Neuronal stem cell (in vitro differentiated cells): Measurements from ENCODE around the gene XXYLT1.

Source experiments
- DNase-seq: peaks from one replicate; pipeline ENCODE4 v3.0.0-alpha.2; 2013; ENCODE audit warnings: low spot score
- H2AFZ ChIP-seq: one replicate; pipeline ENCODE4 v1.6.1; 2013; ENCODE audit warnings: mild to moderate bottlenecking, low read length, inconsistent platforms
- H2AK5ac ChIP-seq: 2 replicates; pipeline ENCODE4 v1.6.1; 2013; ENCODE audit warnings: low read depth, mild to moderate bottlenecking, inconsistent platforms, low read length, moderate library complexity, mixed read lengths
- H2BK120ac ChIP-seq: 2 replicates; pipeline ENCODE4 v1.6.1; 2013; ENCODE audit warnings: low read depth, mild to moderate bottlenecking, inconsistent platforms, low read length, moderate library complexity, mixed read lengths
- H2BK12ac ChIP-seq: one replicate; pipeline ENCODE4 v1.6.1; 2013; ENCODE audit warnings: low read length, inconsistent platforms
- H2BK15ac ChIP-seq: 2 replicates; pipeline ENCODE4 v1.6.1; 2013; ENCODE audit warnings: mild to moderate bottlenecking, low read length, inconsistent platforms, mixed read lengths
- H2BK5ac ChIP-seq: one replicate; pipeline ENCODE4 v1.6.1; 2013; ENCODE audit warnings: inconsistent platforms, mild to moderate bottlenecking, low read length, moderate library complexity
- H3K14ac ChIP-seq: one replicate; pipeline ENCODE4 v1.6.1; 2013; ENCODE audit warnings: low read length, inconsistent platforms
- H3K18ac ChIP-seq: 2 replicates; pipeline ENCODE4 v1.6.1; 2013; ENCODE audit warnings: low read length, inconsistent platforms
- H3K23ac ChIP-seq: 2 replicates; pipeline ENCODE4 v1.6.1; 2013; ENCODE audit warnings: low read depth, mild to moderate bottlenecking, mixed read lengths, low read length, inconsistent platforms; ENCODE audit not compliant: poor library complexity
- H3K27ac ChIP-seq: replicated peaks from 3 replicates; pipeline ENCODE4 v1.5.1; 2013; ENCODE audit warnings: low read length, inconsistent platforms
- H3K27me3 ChIP-seq, 3 experiments: 2 replicates each; pipeline ENCODE4 v1.6.1; 2013; ENCODE audit warnings: low read length in 3 of 3, mild to moderate bottlenecking in 2 of 3, inconsistent platforms in 1 of 3, low read depth in 1 of 3, mixed read lengths in 1 of 3, moderate library complexity in 1 of 3; ENCODE audit not compliant: control insufficient read depth in 3 of 3, insufficient read depth in 3 of 3
- H3K36me3 ChIP-seq, 2 donors: replicated peaks in 1 of 2; 2 replicates each; pipeline ENCODE4 v1.6.1; 2013; ENCODE audit warnings: low read length in 2 of 2; ENCODE audit not compliant: control insufficient read depth in 2 of 2, insufficient read depth in 2 of 2
- H3K4ac ChIP-seq: 2 replicates; pipeline ENCODE4 v1.6.1; 2013; ENCODE audit warnings: inconsistent platforms, mild to moderate bottlenecking, low read length, moderate library complexity
- H3K4me1 ChIP-seq, 2 donors: 1 replicate in 1 of 2; 2 replicates in 1 of 2; pipeline ENCODE4 v1.6.1; 2013; ENCODE audit warnings: low read length in 2 of 2, low read depth in 1 of 2; ENCODE audit not compliant: control insufficient read depth in 2 of 2, insufficient read depth in 1 of 2
- H3K4me2 ChIP-seq: one replicate; pipeline ENCODE4 v1.6.1; 2013; ENCODE audit warnings: mild to moderate bottlenecking, low read length, inconsistent platforms; ENCODE audit not compliant: insufficient read depth, poor library complexity, severe bottlenecking
- H3K4me3 ChIP-seq, 2 donors: 2 replicates each; pipeline ENCODE4 v1.5.1; 2013; ENCODE audit warnings: low read length in 2 of 2, mild to moderate bottlenecking in 2 of 2, inconsistent platforms in 1 of 2, moderate library complexity in 1 of 2
- H3K79me1 ChIP-seq: one replicate; pipeline ENCODE4 v1.6.1; 2013; ENCODE audit warnings: low read depth, mild to moderate bottlenecking, inconsistent platforms, low read length, moderate library complexity
- H3K9ac ChIP-seq: one replicate; pipeline ENCODE4 v1.6.1; 2013; ENCODE audit warnings: mild to moderate bottlenecking, low read depth, low read length, inconsistent platforms; ENCODE audit not compliant: poor library complexity
- H3K9me3 ChIP-seq, 2 donors: replicated peaks in 1 of 2; 2 replicates each; pipeline versions ENCODE3 to v1.6.1; 2013; ENCODE audit warnings: low read length in 2 of 2, mild to moderate bottlenecking in 2 of 2, inconsistent platforms in 1 of 2, low read depth in 1 of 2, mixed read lengths in 1 of 2, moderate library complexity in 1 of 2; ENCODE audit not compliant: control insufficient read depth in 2 of 2, insufficient read depth in 1 of 2
- H4K8ac ChIP-seq: one replicate; pipeline ENCODE4 v1.6.1; 2013; ENCODE audit warnings: low read depth, mild to moderate bottlenecking, inconsistent platforms, low read length, moderate library complexity
- H4K91ac ChIP-seq: one replicate; pipeline ENCODE4 v1.6.1; 2013; ENCODE audit warnings: low read length, low read depth, mild to moderate bottlenecking, inconsistent platforms; ENCODE audit not compliant: poor library complexity
- WGBS, 2 donors: extraction: QIAGEN DNeasy Blood & Tissue Kit; methylation state at CpG; one replicate each; pipeline ENCODE4 v1.1.7; 2013; ENCODE audit warnings: missing lambda C conversion rate in 2 of 2, mixed read lengths in 1 of 2; ENCODE audit not compliant: insufficient read length in 2 of 2, insufficient replicate concordance in 1 of 2; ENCODE audit errors: extremely low coverage in 2 of 2; 5-methylcytosine and 5-hydroxymethylcytosine counted together

XXYLT1 gene

GRCh38 chr3:195140410-195140809 is 130.5 kb downstream of the XXYLT1 start:
- no peak overlapping the region for H4K8ac ChIP-seq
- no peak overlapping the region for H2AK5ac ChIP-seq
- H2BK120ac ChIP-seq, result no peak overlapping the region
- no peaks in the 10 kb centered on the region for H3K27me3 ChIP-seq
- H3K79me1 ChIP-seq, result no peaks in the 10 kb centered on the region
- no peak overlapping the region for H3K4me2 ChIP-seq
- H3K9ac ChIP-seq, result no peak overlapping the region
- no peak overlapping the region for H3K27ac ChIP-seq
- H3K4ac ChIP-seq, result no peak overlapping the region
- H3K23ac ChIP-seq, result no peak overlapping the region
- H3K18ac ChIP-seq, result no peak overlapping the region
- no peak overlapping the region for H2BK5ac ChIP-seq
- H3K4me1 ChIP-seq, result no peaks in the 10 kb centered on the region
- H3K36me3 ChIP-seq, result no peaks in the 10 kb centered on the region
- no peak overlapping the region for H4K91ac ChIP-seq
- H2BK15ac ChIP-seq, result no peak overlapping the region
- H3K14ac ChIP-seq, result no peak overlapping the region
- peaks cover 0 to 3% of the 10 kb centered on the region in 2 donors for H3K9me3 ChIP-seq
- no peak overlapping the region for H3K4me3 ChIP-seq
- no CpG with 5 or more reads among the region's 1 CpG for WGBS, 2 donors
- H2BK12ac ChIP-seq, result no peak overlapping the region
- DNase-seq, result no peak
- no peak overlapping the region for H2AFZ ChIP-seq

- Histone ChIP-seq H3K4me2 (no peak overlapping the region), H4K8ac (no peak overlapping the region), H3K18ac (no peak overlapping the region)
Measured at GRCh38 chr3:195139876-195140240, 131.1 kb downstream of the XXYLT1 start.

GRCh38 chr3:195139091-195139875 is 131.7 kb downstream of the XXYLT1 start:
- no peak overlapping the region for H3K14ac ChIP-seq
- H2BK15ac ChIP-seq, result no peak overlapping the region
- peak overlapping the region; percentile 27 for H3K23ac ChIP-seq
- no peak overlapping the region for H4K91ac ChIP-seq
- DNase-seq, result no peak
- no peak overlapping the region for H3K4me2 ChIP-seq
- no peak overlapping the region for H3K9ac ChIP-seq
- no peaks in the 10 kb centered on the region for H3K79me1 ChIP-seq
- no peak overlapping the region for H2BK120ac ChIP-seq
- no peak overlapping the region for H2AK5ac ChIP-seq
- H3K4me3 ChIP-seq, result no peak overlapping the region
- H3K4ac ChIP-seq, result no peak overlapping the region
- H2BK12ac ChIP-seq, result no peak overlapping the region
- WGBS, 2 donors, result no CpG with 5 or more reads among the region's 13 CpGs
- H3K27ac ChIP-seq, result no peak overlapping the region
- H3K36me3 ChIP-seq, result no peaks in the 10 kb centered on the region
- H3K18ac ChIP-seq, result no peak overlapping the region
- peaks cover 0 to 3% of the 10 kb centered on the region in 2 donors for H3K9me3 ChIP-seq
- no peak overlapping the region for H2BK5ac ChIP-seq
- H3K27me3 ChIP-seq, result no peaks in the 10 kb centered on the region
- H2AFZ ChIP-seq, result no peak overlapping the region
- H3K4me1 ChIP-seq, result no peaks in the 10 kb centered on the region
- no peak overlapping the region for H4K8ac ChIP-seq

More at GRCh38 chr3:195139876-195140240, 131.1 kb downstream of the XXYLT1 start:
- H3K9ac ChIP-seq, result no peak overlapping the region
- no peak overlapping the region for H3K14ac ChIP-seq
- H3K4ac ChIP-seq, result no peak overlapping the region
- no peaks in the 10 kb centered on the region for H3K4me1 ChIP-seq
- no peaks in the 10 kb centered on the region for H3K79me1 ChIP-seq
- no peak overlapping the region for H2AK5ac ChIP-seq
- H2BK12ac ChIP-seq, result no peak overlapping the region
- H2BK5ac ChIP-seq, result no peak overlapping the region
- H3K27ac ChIP-seq, result no peak overlapping the region
- no peaks in the 10 kb centered on the region for H3K36me3 ChIP-seq
- WGBS, 2 donors, result no CpG with 5 or more reads among the region's 4 CpGs
- H3K4me3 ChIP-seq, result no peak overlapping the region
- H2BK120ac ChIP-seq, result no peak overlapping the region
- peak overlapping the region; percentile 27 for H3K23ac ChIP-seq
- H3K27me3 ChIP-seq, result no peaks in the 10 kb centered on the region
- peaks cover 0 to 3% of the 10 kb centered on the region in 2 donors for H3K9me3 ChIP-seq
- no peak overlapping the region for H2BK15ac ChIP-seq
- H4K91ac ChIP-seq, result no peak overlapping the region
- no peak for DNase-seq
- no peak overlapping the region for H2AFZ ChIP-seq

- Histone ChIP-seq H3K4me1 (no peaks in the 10 kb centered on the region), H4K91ac (no peak overlapping the region), H3K9ac (no peak overlapping the region), H3K79me1 (no peaks in the 10 kb centered on the region), H2BK12ac (no peak overlapping the region), H3K18ac (no peak overlapping the region), H3K9me3 (peaks cover 0 to 3% of the 10 kb centered on the region in 2 donors), H2BK15ac (no peak overlapping the region), H3K4me2 (no peak overlapping the region), H2AFZ (no peak overlapping the region), H4K8ac (no peak overlapping the region), H2AK5ac (no peak overlapping the region), H3K36me3 (no peaks in the 10 kb centered on the region), H3K27me3 (no peaks in the 10 kb centered on the region), H2BK120ac (no peak overlapping the region), H3K4ac (no peak overlapping the region), H3K14ac (no peak overlapping the region), H3K23ac (no peak overlapping the region), H3K27ac (no peak overlapping the region), H2BK5ac (no peak overlapping the region), H3K4me3 (no peak overlapping the region)
- WGBS, 2 donors, result no CpG with 5 or more reads among the region's 11 CpGs
- DNase-seq, result no peak
Measured at GRCh38 chr3:195137638-195138588, 133.0 kb downstream of the XXYLT1 start.
